ENCODE data around the gene SRI.

Gene SRI

GRCh38 chr7:88224601-88225275 lies 4.9 kb upstream of the SRI start:
- no peak for FAIRE-seq

DNA sequence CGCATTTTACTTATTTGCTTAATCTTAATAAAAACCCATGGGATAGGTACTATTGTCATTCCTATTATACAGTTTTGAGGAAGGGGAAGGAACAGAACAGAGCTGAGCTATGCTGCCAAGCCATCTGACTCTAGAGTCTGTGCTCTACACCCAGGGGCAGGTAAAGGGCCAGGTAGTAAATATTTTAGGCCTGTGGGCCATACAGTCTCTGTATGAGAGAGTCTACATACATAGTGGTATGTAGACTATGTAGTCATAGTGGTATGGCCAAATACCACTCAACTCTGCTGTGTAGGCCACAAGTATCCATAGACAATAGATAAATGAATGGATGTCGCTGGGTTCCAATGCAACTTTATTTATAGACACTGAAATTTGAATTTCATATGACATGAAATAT lies 3.4 kb upstream of the SRI start:
- no peak for FAIRE-seq

DNA sequence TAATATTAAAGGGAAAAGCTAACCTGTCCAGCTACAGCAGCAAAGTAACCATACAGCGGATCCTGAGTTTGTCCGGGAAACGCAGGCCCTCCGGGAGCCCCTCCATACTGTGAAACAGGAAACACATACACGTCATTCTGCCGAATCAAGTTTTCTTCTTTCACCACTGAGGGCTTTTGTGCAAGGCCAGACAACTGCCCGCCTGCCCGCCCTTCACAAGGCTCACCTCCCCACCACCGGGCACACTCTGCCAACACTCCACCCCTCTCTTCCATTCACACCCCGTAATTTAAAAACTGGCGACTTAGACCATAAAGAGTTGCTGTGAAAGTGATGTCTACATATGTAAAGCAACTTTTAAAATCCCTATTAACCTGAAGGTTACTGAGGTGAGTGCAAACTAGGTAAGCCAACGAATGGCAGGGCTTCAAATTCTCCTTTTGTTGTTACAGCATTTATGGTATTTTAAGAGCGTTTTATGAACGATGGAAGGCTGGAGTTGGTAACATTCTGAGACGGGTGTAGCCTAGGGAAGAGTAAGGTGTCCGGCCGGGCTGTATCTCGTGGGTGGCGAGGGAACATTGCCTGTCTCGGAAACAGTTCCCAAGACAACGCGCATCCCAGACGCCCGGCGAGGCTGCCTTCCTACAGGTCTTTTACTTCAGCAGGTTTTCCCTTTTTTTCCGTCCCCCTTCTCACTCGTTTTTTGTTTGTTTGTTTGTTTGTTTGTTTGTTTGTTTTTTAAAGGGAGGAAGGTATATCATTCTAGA lies 817 bp downstream of the SRI start:
- no peak for FAIRE-seq

- FAIRE-seq: no peak
Observed at GRCh38 chr7:88218429-88218745, 1.5 kb downstream of the SRI start.

DNA sequence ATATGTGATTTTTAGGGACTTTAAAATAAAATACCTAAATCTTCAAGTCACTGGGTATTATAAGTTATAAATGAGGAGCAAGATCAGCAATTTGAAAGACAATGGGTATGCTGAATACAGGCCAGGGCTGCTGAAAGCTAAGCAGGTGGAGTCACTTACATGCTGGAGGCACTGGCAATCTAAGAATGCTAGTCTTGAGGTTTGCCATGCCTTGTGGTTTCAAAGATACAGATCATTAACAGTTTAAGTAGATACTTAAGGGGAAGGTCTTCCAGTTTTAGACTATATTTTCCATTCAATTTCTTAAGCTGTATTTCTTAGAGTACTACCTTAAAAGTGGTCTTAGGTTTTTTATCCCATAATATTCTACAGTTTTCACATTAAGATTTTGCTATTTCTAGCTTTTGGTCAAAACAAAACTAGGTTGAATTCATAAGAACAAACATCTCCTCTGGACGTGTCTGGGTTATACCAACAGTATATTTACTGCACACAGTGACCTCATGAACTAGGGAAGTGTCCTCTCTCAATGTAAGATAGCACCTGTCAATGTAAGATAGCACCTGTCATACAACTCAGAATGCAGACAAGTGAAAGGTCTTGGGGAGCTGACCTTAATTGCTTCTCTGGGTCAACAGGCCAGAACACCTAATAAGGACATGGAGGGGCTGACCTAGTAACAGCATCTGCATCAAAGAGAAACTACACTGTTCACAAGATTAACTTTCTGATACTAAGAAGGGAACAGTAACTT lies 2.0 kb downstream of the SRI start:
- FAIRE-seq: no peak

DNA sequence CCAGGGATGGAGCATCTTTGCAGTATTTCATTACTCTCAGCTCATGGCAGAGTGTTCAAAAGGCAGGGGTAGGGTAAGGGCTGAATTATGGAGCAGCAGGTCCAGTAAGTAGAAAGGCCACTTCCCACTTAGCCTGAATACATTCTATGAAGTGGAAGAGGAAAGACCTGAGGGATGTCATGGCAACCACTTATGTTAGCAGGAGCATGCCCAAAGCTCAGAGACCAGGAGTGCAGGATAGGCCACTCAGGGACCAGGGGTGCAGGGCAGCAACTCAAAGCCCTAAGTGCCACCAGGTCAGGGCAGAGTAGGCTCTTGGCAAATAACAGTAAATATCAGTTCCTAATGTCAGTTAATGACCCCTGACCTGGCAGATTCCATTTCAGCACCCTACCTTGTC lies 3.6 kb downstream of the SRI start:
- FAIRE-seq: no peak

- no peak for FAIRE-seq
Observed at GRCh38 chr7:88215295-88215694, 4.5 kb downstream of the SRI start.

- FAIRE-seq: no peak
Observed at GRCh38 chr7:88214456-88214855, 5.4 kb downstream of the SRI start.

GRCh38 chr7:88212918-88213317 lies 6.9 kb downstream of the SRI start:
- FAIRE-seq: no peak

GRCh38 chr7:88208521-88208920 lies 11.3 kb downstream of the SRI start:
- no peak for FAIRE-seq

DNA sequence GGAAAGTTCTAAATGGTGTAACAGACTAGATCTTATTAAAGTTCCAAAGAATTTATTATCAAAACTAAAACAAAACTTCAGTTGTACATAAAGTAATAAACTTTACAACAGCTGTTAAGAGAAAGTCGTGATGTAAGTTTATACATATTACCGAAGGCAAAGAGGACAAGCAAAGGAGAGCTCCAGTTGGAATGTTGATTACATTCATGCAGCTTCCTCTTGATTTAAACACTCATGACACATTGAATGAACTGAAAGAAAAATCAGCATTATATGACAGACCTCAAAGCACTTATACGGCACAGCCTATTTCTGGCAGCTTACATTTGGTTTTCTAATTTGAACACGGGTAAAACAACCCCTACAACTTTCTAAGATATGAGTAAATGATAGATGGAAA lies 13.6 kb downstream of the SRI start:
- no peak for FAIRE-seq

- FAIRE-seq: no peak
Observed at GRCh38 chr7:88205179-88205578, 14.7 kb downstream of the SRI start.

DNA sequence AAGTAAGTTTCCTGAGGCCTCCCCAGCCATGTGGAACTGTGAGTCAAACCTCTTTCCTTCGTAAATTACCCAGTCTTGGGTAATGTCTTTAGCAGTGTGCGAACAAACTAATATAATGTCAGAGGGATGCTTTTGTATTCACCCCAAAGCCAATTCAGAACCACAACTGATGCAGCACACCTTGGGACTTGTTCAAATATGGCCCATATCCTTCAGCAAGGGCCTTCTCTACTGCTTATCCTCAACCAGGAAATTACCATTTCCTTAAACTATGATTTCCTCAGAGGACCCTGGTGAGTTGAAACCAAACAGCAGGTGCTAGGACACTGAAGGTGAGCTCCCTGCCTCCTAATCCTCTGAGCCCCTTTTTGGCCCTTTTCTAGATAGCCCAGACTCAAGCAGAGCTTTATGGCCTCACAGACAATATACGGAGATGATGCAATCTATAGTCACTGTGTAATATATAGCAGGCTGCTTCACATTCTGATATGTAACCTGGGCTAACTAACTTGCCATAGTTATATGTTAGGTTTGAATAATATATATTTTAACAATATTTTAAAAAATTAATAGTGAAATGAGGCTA lies 15.2 kb downstream of the SRI start:
- FAIRE-seq: no peak

DNA sequence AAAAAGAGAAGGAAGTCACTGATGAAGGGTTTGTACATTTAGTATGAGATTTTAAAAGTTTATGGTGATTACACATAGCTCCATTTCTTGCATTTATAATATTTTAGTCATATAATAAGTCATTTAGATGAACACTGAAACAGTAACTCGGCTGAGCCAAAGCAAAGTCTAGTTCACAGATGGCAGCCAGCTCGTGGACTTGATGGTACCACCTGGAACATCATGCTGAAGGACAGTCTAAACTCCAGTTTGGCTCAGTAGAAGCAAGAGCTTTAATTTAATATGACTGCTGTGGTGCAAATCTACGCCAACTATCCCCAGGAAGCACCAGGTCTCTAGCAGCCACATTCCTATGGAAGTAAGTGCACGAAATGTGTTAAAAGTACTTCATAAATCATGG lies 16.4 kb downstream of the SRI start:
- FAIRE-seq: no peak

GRCh38 chr7:88202799-88203198 lies 17.0 kb downstream of the SRI start:
- FAIRE-seq: no peak

- no peak for FAIRE-seq
Observed at GRCh38 chr7:88202278-88202677, 17.6 kb downstream of the SRI start.

DNA sequence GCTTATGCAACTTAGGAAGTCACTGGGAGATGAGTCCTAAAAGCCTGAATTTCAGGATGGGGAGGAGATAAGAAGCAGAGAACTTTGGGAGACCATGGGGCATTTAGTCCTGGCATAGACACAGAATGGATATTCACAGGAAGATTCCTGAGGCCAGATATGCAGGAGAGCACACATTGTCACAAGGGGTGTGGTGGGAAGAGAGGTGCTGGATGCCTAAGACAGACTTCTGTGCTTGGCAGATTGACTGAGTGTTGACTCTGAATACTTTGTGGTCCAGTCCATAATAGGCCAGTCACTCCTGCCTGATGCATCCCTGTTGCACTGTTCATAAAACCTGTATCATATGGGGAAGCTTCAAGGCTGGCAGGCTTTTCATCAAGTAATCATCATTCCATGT lies 18.5 kb downstream of the SRI start:
- FAIRE-seq: no peak

DNA sequence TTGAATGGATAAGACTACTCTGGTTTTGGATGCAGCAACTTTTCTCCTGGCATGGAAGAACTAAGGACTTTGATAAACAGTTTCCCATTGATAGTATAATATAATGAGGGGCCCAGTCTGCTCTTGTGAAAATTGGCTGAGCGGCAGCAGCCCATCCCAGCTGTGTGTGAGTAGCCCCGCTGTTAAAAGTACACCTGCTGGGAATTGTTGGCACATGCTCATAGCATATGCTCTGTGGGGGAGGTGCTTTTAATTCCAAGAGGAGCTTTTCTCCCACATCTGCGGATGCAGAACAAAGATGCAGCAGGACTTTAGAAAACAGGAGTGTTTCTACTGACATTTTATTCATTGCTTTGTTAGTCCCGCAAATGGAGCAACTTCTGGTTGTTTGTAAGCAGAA lies 19.0 kb downstream of the SRI start:
- FAIRE-seq: no peak

DNA sequence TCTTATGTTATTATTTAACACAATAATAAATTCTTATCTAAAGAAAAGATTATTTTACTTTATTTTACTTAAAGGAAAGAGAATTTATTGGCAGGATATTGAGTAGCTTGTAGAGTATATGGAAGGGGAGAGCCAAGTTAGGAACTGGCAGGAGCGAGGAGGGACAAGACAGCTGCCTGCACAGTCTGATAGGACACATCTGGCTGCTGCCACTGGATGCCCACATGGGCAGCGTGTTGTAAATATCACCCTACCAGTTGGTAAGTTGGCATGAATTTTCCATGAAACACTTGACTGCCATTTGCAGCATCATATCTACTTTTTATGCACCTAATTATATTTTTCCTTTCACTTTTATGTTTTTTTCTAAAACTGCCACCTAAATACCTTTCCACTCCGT lies 19.6 kb downstream of the SRI start:
- FAIRE-seq: no peak

DNA sequence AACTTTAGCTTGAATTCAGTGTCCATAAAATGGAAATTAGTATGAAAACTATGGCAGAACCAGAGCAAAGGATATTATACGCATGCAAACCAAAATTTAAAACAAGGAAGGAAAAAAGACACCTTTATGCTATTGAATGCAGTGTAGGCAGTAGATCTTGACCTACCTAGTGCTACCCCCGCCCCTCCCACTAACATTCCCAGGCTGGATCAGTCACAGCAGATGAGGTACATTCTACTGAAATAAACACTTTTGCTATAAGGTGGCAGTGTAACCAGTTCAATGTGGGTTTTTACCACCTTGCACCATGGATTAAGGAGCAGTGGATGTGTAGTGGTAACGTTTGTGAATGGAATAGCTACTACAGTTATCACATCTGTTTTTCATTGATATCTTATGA lies 27.9 kb downstream of the SRI start:
- FAIRE-seq: no peak

GRCh38 chr7:88185650-88186049 lies 34.2 kb downstream of the SRI start:
- FAIRE-seq: no peak

DNA sequence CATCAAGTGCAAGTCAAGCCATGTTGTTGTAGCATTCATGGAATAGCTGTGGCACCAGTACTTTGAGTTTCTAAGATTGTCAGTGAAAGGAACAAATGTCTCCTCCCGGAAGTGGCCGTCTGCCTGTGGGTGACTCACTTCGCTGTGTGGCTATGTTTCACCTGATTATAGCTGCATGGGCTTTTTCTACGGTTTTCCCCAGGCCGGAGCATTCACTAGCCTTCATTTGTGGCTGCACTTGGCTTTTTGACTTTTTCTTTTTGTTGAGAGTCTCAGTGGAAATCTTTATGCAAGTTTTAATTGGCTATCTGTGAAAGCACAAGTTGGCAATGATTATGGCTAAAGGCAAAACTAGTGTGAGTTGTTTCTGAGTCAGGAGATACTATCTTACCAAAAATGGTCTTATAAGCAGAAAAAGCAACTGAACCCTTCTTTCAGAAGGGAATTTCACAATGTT lies 35.0 kb downstream of the SRI start:
- no peak for FAIRE-seq

DNA sequence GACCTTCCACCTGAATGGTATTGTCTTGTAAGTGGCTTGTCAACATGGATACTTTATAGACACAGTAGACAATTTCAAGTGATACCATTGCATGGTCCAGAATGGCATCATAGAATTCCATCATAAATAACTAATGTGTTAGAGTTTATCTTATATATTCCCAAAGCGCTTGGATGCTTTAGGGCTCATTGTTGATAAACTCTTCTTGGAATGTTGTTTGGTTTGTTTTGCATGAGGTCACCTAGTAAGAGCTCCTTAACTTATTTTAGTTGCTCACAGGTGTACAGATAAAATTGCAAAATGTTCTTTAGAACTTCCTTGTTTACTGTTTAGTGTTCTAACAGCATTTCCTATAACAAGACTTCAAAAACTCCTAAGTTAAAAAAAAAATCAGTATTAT lies 36.8 kb downstream of the SRI start:
- no peak for FAIRE-seq

GRCh38 chr7:88176190-88176589 lies 43.6 kb downstream of the SRI start:
- no peak for FAIRE-seq
